ENCODE results near the gene ARSG.
"Not testable (repeated sequence)": the region's sequence is repeated elsewhere in the genome, so short reads cannot be mapped to it uniquely, and the experiment has no call there.

The ARSG gene

DNA sequence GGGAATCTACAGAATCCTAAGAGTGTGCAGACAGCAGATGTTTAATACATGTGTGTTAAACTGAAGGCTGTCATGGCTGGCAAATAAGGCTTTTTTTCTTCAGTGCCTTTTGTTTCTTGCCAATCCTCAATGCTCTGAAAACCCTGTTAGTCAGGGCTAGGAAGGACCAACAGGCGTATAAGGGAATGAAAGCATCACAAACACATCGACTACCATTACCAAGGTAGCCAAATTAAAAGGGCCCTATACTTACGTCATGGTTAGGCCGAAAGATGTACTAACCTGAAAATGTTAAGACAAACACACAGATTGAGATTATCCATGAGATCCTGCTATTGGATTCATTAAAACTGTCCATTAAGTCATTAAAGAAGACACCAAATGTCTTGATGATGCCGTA lies 13.5 kb upstream of the ARSG start:
- no peak for DNase-seq (ENCODE audit: low spot score)

- DNase-seq (ENCODE audit: low spot score): not testable (repeated sequence)
Measured at GRCh38 chr17:68281965-68282364, 9.3 kb upstream of the ARSG start.

- no peak for DNase-seq (ENCODE audit: low spot score)
Measured at GRCh38 chr17:68288375-68288774, 2.9 kb upstream of the ARSG start.

DNA sequence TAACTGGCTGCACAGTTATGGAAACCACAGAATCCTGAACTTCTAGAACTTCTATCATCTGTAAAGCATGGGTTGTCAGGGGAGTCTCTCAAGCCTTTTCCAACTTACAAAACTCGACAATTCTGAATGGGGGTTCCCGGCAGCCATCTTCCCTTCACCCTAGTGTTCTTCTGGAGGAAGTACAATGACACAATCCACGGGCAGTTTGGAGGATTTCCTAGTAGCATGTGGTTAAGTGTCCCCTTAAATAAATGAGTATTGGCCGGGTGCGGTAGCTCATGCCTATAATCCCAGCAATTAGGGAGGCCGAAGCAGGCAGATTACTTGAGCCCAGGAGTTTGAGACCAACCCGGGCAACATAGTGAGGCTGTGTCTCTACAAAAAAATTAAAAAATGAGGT lies 2.5 kb upstream of the ARSG start:
- DNase-seq (ENCODE audit: low spot score): no peak

- no peak for DNase-seq (ENCODE audit: low spot score)
Measured at GRCh38 chr17:68289473-68289872, 1.8 kb upstream of the ARSG start.

GRCh38 chr17:68289936-68290267 lies 1.4 kb upstream of the ARSG start:
- no peak for DNase-seq (ENCODE audit: low spot score)

GRCh38 chr17:68290268-68290954 lies 884 bp upstream of the ARSG start:
- DNase-seq (ENCODE audit: low spot score): no peak

DNA sequence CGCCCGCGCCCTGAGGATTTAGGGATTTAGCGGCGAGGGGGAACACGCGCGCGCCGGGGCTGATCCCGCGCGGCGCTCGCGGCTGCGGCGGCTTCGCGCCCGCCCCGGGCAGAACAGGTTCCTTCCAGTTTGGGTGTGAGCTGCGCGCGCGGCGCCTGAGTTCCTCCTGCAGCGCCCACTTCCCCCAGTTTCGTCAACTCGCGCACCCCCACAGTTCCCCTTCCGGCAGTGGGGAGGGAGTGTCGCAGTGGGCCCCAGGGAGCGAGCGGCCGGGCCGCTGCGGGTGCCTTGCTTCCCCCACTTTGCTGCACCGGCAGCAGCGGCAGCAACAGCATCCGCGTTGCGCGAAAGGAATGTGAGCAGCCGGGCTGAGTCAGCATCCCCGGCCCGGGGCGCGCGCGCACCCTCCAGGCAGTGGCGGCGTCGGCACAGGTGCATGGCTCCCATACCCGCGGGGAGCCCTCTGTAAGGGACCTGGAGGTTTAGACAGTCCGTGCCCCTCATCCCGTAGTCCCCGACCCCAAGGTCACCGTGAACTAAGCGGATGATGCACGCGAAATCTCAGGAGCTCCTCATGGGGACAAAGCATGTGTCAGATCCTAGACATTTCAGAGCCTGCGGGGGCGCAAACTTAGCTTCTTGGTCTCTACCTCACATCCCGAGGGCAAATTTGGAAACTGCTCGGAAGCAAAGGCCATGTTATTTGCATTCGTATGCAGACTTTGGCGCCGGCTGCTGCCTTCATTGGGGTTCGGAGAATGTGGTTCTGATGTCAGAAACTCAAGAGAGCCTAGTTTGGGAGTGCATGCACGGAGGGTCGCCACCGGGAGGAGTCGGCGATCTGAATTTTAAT lies 767 bp downstream of the ARSG start:
- DNase-seq (ENCODE audit: low spot score): peak; percentile 44

GRCh38 chr17:68292689-68293040 lies 1.4 kb downstream of the ARSG start:
- DNase-seq (ENCODE audit: low spot score): no peak

GRCh38 chr17:68293490-68294195 lies 2.3 kb downstream of the ARSG start:
- no peak for DNase-seq (ENCODE audit: low spot score)

DNA sequence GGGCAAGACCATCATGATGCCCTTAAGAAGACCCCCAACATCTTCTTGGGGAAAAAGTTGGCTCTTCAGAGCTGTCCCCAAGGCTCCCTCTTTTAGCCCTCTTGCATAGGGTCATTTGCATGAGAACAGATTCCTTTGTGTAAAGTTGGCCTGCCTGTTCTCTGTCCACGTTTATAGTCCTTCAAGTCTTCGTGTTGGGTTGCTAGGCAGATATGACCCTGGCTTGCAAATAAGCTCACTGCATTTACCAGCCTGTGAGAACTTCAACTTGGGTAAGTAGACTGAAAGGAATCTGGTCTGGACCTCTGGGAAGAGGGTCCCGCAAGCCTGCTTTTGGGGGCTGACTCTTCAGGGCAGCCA lies 2.9 kb downstream of the ARSG start:
- DNase-seq (ENCODE audit: low spot score): no peak

- no peak for DNase-seq (ENCODE audit: low spot score)
Measured at GRCh38 chr17:68294617-68295016, 3.3 kb downstream of the ARSG start.

DNA sequence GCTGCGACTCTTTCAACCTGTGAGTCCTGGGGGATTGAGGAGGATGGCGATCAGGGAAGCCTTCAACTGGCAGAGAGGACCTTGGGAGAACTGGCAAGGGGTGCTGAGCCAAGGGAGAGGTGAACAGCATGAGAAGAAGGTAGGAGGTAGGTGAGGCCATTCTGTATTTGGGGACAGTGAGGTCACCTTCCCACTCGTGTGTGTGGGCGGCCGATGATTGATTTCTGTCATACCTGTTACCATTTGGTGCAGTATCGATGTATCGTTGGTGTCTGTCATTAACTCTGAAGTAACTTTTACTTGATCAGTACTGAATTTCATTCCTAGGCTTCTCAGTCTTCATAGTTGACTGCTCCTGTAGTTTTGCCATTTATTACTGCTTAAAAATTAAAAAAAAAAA lies 3.8 kb downstream of the ARSG start:
- no peak for DNase-seq (ENCODE audit: low spot score)

- DNase-seq (ENCODE audit: low spot score): no peak
Measured at GRCh38 chr17:68296217-68297191, 5.2 kb downstream of the ARSG start.

DNA sequence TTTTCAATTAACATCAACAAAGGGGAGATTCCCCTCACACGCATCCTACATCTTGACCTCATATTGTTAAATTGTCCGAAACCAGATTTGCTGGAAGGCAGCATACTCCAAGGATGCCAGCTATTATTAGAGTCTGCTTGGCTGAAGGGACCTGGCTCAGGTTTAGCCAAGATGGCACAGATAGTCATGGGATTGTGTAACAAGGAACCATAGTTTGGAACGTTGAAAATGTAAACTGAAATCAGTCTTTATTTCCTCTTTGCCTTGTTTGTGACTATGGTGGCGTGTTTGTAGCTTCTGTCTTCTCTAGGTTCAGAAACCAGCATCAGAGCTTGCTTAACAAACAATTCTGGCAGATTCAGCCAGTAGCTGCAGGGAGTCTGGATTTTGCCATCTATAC lies 5.9 kb downstream of the ARSG start:
- DNase-seq (ENCODE audit: low spot score): no peak

GRCh38 chr17:68298601-68299000 lies 7.3 kb downstream of the ARSG start:
- DNase-seq (ENCODE audit: low spot score): no peak

DNA sequence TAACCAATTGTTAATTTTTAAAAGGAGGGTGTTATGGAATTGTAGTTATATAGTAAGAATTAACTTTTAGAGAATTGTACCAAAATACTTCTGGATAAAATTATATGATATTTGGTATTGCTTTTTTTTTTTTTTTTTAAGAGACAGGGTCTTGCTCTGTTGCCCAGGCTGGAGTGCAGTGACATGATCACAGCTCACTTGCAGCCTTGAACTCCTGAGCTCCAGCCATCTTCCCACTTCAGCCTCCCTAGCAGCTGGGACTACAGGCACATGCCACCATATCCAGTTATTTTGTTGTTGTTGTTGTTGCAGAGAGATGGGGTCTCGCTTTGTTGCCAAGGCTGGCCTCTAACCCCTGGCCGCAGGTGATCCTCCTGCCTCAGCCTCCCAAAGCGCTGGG lies 8.5 kb downstream of the ARSG start:
- DNase-seq (ENCODE audit: low spot score): no peak

DNA sequence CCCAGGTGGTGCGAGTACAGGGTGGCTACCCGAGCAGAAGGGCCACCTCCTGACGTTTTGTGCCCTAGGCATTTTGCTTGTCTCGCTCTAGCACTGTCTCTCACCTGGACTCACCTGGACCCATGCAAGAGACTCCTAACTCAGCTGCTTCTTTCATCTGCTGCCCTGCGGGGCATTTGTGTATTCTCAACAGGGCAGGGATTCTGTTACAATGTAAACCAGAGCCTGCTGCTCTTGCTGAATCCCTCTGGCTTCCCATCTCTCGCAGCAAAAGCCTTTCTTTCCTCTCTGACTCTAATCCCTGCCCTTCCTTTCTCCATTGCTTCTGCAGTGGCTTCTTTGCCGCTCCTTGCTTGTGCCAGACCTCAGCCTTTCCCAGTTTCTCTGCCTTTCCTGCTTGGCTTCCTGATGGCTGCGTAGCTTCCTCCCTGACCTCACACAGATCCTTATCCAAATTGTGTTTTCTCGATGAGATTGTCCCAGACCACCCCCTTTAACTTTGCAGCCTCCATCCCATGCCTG lies 10.2 kb downstream of the ARSG start:
- DNase-seq (ENCODE audit: low spot score): no peak

GRCh38 chr17:68302066-68302564 lies 10.8 kb downstream of the ARSG start:
- DNase-seq (ENCODE audit: low spot score): no peak

GRCh38 chr17:68302666-68303065 lies 11.4 kb downstream of the ARSG start:
- no peak for DNase-seq (ENCODE audit: low spot score)

DNA sequence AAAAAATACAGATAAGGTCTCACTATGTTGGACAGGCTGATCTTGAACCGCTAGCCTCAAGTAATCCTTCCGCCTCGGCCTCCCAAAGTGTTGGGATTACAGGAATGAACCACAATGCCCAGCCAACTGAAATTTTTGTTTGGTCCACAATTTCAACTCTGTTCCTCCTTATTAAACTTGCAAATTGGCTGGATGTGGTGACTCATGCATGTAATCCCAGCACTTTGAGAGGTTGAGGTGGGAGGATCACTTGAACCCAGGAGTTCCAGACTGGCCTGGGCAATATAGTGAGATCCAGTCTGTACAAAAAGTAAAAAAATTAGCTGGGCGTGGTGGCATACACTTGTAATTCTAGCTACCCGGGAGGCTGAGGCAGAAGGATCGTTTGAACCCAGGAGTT lies 13.4 kb downstream of the ARSG start:
- DNase-seq (ENCODE audit: low spot score): no peak

DNA sequence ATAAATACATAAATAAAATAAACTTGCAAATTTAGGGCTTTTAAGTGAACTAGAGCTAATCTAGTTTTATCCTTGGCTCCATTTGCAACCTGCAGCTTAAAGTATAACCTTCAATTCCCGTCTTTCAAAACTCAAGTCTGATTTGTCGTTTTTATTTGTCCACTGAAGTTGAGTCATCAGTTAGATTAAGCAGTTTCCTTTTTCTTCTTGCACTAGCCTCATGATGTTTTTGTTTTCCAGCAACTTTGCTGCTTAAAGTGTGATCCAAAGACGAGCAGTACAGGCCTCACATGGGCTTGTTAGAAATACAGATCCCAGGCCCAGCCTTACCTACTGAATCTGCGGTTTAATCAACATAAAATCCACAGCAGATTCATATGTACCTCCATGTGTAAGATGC lies 13.8 kb downstream of the ARSG start:
- no peak for DNase-seq (ENCODE audit: low spot score)

Measured in COLO829 (cell line).